ENCODE measurements around the gene CTNND1.

The CTNND1 gene

DNA sequence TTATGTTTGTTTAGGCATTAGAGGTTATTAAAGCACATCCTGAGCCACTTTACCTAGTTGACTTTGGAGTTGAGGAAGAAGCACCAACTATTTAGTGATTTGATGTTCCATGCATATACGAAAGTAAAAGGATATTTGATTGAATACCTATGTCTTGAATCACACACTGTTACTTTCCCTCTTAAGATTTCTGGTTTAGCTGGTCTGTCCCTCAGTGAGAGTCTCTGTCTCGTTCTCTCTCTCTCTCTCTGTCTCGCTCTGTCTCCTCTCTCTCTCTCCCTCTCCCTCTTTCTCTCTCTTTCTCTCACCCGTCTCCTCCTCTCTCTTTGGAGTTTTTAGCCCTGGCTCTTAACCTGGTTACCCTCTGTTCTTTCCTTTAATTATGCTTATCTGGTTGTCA, 11.0 kb downstream of the CTNND1 start:
- peak in 1 of 2 donors; percentile 40 for DNase-seq (ENCODE audit: low read depth in 2 of 2)
- no peak overlapping the region for H3K4me3 ChIP-seq (replicated peaks in 1 of 2; ENCODE audit: low read depth in 2 of 2, low read length in 2 of 2)
- TF ChIP-seq CTCF (IDR thresholded peaks at IDR 0.05; ENCODE audit: low read depth, low read length) = no peak

DNA sequence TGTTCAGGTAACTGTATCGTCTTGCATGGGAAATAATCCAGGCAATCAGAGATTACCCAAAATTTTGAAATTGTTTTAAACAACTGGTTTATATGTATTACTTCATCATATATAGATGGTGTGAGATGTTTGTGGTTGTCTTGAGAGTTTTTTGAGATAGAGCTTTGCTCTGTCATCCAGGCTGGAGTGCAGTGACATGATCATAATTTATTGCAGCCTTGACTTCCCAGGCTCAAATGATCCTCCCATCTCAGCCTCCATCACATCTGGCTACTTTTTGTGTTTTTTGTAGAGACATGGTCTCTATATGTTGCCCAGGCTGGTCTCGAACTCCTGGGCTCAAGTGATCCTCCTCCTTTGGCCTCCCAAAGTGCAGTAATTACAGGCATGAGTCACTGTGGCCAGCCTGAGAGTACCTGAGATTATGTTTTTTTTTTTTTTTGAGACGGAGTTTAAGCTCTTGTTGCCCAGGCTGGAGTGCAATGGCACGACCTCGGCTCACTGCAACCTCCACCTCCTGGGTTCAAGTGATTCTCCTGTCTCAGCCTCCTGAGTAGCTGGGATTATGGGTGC, 11.5 kb downstream of the CTNND1 start:
- no peak overlapping the region for H3K4me3 ChIP-seq (replicated peaks in 1 of 2; ENCODE audit: low read depth in 2 of 2, low read length in 2 of 2)
- TF ChIP-seq CTCF (IDR thresholded peaks at IDR 0.05; ENCODE audit: low read depth, low read length) = no peak

DNA sequence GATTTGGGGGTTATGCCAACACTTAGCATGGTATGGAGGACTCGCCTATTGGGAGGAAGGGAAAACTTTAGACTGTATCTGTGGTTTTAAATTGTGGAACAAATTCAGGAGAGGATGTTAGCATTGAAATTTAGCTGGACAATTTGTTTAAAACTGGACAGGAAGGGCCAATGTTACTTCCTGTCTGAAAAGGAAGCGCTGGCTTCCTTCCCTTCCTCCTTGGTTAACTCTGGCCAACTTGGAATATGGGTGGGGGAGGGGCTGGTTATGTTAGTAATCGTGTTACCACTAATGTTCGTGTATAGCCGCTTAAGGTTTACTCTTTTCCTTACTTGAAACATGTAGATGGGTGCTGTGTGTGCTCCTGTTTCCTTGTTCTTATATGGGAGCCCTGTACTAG, 13.9 kb downstream of the CTNND1 start:
- DNase-seq (ENCODE audit: low read depth in 2 of 2) = peak; percentile 41 to 46
- no peak overlapping the region for H3K4me3 ChIP-seq (replicated peaks in 1 of 2; ENCODE audit: low read depth in 2 of 2, low read length in 2 of 2)
- TF ChIP-seq CTCF (IDR thresholded peaks at IDR 0.05; ENCODE audit: low read depth, low read length) = no peak

More for the DNA sequence above, 11.5 kb downstream of the CTNND1 start:
- DNase-seq (ENCODE audit: low read depth in 2 of 2) = no peak

DNA sequence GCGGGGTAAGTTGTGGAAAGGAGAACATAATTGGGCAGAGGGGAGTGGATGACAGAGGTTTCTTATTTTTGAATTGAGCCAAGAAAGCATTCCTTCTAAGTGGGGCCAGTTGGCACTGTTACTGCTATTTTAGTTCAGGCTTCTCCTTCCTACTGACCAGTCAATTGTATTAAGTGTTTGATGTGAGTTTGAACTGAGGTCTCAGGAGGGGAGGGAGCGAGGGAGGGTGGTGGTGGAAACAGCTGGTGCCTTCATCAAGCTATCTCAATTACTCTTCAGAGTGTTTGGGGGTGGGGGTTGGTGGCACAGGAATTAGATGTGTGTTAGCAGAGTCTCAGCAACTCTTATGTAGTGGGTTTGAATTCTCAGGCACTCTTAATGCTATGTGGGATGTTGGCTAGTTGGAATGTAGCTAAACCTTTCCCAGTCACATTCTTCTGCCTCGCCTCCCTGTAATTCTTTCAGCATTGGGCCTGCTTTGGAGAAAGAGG, 14.5 kb downstream of the CTNND1 start:
- no peak for TF ChIP-seq CTCF (IDR thresholded peaks at IDR 0.05; ENCODE audit: low read depth, low read length)
- H3K4me3 ChIP-seq (replicated peaks in 1 of 2; ENCODE audit: low read depth in 2 of 2, low read length in 2 of 2) = no peak overlapping the region
- peak; percentile 48 to 72 for DNase-seq (ENCODE audit: low read depth in 2 of 2)

DNA sequence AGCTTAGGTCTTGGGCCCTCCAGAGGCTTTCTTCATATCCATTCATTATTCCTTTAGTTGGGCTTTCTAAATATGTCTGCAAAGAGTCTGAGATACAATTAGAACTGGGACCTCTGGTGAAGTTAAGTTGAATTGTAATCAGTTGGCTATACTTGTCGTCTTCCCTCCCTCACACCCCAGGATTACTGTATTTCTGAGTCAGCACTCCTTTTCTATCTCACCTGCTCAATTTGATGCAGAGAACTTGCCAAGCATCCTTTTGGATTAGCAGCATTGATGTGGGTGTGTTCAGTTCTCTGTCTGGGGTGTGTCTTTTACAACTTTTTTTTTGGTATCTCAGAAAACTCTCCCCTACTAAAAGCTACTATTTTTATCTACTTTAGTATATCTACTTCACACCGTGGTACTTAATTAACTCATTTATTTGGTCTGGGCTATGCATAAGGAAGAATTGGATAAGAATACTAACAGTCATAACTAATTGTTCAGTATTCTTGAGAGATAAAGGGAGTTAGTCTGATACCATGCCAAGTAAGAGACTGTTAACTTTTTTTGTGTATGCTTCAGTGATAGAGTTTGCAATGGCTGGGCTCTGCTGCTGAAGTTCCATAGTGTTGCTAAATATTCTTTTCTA, 15.1 kb downstream of the CTNND1 start:
- DNase-seq (ENCODE audit: low read depth in 2 of 2) = peak in 1 of 2 donors; percentile 39
- TF ChIP-seq CTCF (IDR thresholded peaks at IDR 0.05; ENCODE audit: low read depth, low read length) = no peak
- no peak overlapping the region for H3K4me3 ChIP-seq (replicated peaks in 1 of 2; ENCODE audit: low read depth in 2 of 2, low read length in 2 of 2)

GRCh38 chr11:57777969-57778317, 16.3 kb downstream of the CTNND1 start:
- TF ChIP-seq CTCF (IDR thresholded peaks at IDR 0.05; ENCODE audit: low read depth, low read length) = no peak
- DNase-seq (ENCODE audit: low read depth in 2 of 2) = peak; percentile 52 to 60

More at GRCh38 chr11:57777969-57778317, 16.3 kb downstream of the CTNND1 start:
- H3K4me3 ChIP-seq (replicated peaks in 1 of 2; ENCODE audit: low read depth in 2 of 2, low read length in 2 of 2) = peak overlapping the region; percentile 4 to 13

All from cardiac fibroblast (primary cell).